Adrenal gland (tissue), 12 donors: ENCODE data around the gene POU6F1. TPM values are rescaled to one million over a fixed set of nuclear protein-coding genes. Genes with fewer than 3 reads are reported as not detected.
A peak's percentile ranks its signal among the peaks of the same experiment; 100 is the strongest.

Experiments
- DNase-seq, 7 donors: peaks; one replicate each; pipeline ENCODE4 v3.0.0-alpha.2; 2019 to 2020
- H3K27ac ChIP-seq, 5 donors: fragments of 200-600 bp; sonication (generic) in 4 of 5; 1 replicate in 3 of 5; 2 replicates in 2 of 5; pipeline versions ENCODE4 v1.5.1 to v1.8.0; 2016 to 2020; ENCODE audit warnings: mild to moderate bottlenecking in 1 of 5
- H3K27me3 ChIP-seq: fragments of 200-600 bp; 2 replicates; pipeline ENCODE4 v1.8.0; 2021
- H3K36me3 ChIP-seq, 2 donors: fragments of 200-600 bp; replicated peaks in 1 of 2; 1 replicate in 1 of 2; 2 replicates in 1 of 2; pipeline versions ENCODE4 v1.5.1 to v1.8.0; 2018 to 2022
- H3K4me1 ChIP-seq, 2 donors: fragments of 200-600 bp; replicated peaks in 1 of 2; 1 replicate in 1 of 2; 2 replicates in 1 of 2; pipeline versions ENCODE4 v1.5.1 to v1.8.0; 2018 to 2021
- H3K4me3 ChIP-seq, 4 donors: fragments of 200-600 bp; sonication (generic) in 3 of 4; one replicate each; pipeline ENCODE4 v1.5.1; 2016 to 2018
- H3K9me3 ChIP-seq, 3 donors: fragments of 200-600 bp; sonication (generic) in 1 of 3; replicated peaks in 1 of 3; 1 replicate in 2 of 3; 2 replicates in 1 of 3; pipeline versions ENCODE4 v1.5.1 to v1.8.0; 2016 to 2021
- POLR2A ChIP-seq, 2 donors: fragments of 450-650 bp; IDR thresholded peaks; one replicate each; pipeline ENCODE4 v1.6.1; 2017; ENCODE audit warnings: antibody characterized with exemption in 2 of 2, mild to moderate bottlenecking in 2 of 2, moderate library complexity in 1 of 2
- WGBS, 4 donors: extraction: QIAGEN DNeasy Blood & Tissue Kit in 2 of 4; methylation state at CpG; one replicate each; pipeline versions ENCODE4 v1.1.5 to v1.1.7; 2013 to 2017; 5-methylcytosine and 5-hydroxymethylcytosine counted together
- intact Hi-C, 2 donors: fragments of 100-400 bp; cut with DNase I; formaldehyde crosslinking; loops; one replicate each; pipeline versions ENCODE4 v1.14.1 to v1.15.0; 2022 to 2023
- polyA plus RNA-seq, 3 donors: library from polyadenylated mRNA; stranded (reverse); fragments of 200-250 nt in 2 of 3; fragments of 350-450 nt in 1 of 3; fragmentation: Illumina TruSeq in 1 of 3; extraction: RNeasy Lipid Tissue Mini Kit (QIAGEN cat#74804) in 1 of 3; gene quantifications; one replicate each; pipeline ENCODE4 v1.2.3, GENCODE V29; 2013 to 2014
- total RNA-seq, 9 donors: library from RNA; depleted of rRNA in 4 of 9; stranded (reverse); fragments of >200 nt in 4 of 9; fragments of 120-200 nt in 1 of 9; fragmentation: NEBNext Ultra II Directional in 1 of 9; extraction: Animal tissue kit (Norgen Biotek cat#: 25700) in 1 of 9; gene quantifications; one replicate each; pipeline versions ENCODE4 v1.1.0 to v1.2.4, GENCODE V29; 2013 to 2023
- TF ChIP-seq, protein P1 (sequence below), 6 experiments: fragments of 450-650 bp in 4 of 6; fragments of 200-600 bp in 2 of 6; sonication (generic) in 1 of 6; IDR thresholded peaks; 1 replicate in 5 of 6; 2 replicates in 1 of 6; pipeline versions ENCODE4 v1.5.1 to v1.8.0; 2016 to 2021; ENCODE audit warnings: antibody characterized with exemption in 6 of 6, mild to moderate bottlenecking in 2 of 6, moderate library complexity in 1 of 6
- donor health status: healthy with polysubstance abuse.
- donor health status: Bipolar disorder and iron deficiency.
- donor health status: DM: yes; HTN: yes; CAD: no.
- donor health status: DM: no; HTN: no; CAD: no.
- donor health status: DM: no; HTN: no; CAD: no.
- donor health status: DM: yes; HTN: yes; CAD: no.

The POU6F1 gene
- total and polyA plus RNA-seq, 12 donors, result 2.2 to 19.3 (median 10.6) TPM

DNA sequence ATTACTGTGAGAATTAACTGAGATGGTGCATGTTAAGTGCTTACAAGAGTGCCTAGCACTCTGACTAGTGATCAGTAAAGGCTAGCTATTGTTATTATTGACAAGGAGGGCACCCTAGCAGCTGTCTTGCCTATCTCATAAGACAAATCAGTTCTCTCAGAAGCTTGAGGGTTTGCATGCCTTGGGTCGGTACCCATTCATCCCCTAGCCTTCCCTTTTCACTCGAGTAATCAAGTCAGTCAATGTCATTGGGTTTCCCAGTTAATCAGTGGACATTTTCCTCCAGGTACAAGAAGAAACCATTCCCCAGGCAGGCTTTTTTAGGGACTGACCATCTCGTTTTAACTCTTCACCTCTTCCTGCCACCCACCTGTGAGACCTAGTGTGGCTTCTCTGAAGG lies 34.5 kb downstream of the POU6F1 start:
- no peak for DNase-seq
- Histone ChIP-seq H3K27ac (no peak overlapping the region), H3K9me3 (no peaks in the 10 kb centered on the region), H3K27me3 (no peaks in the 10 kb centered on the region), H3K36me3 (no peaks in the 10 kb centered on the region), H3K4me3 (no peak overlapping the region), H3K4me1 (peaks cover 0 to 8% of the 10 kb centered on the region in 2 donors)
- intact Hi-C loops, result no loop called here
- TF ChIP-seq, protein P1, sequence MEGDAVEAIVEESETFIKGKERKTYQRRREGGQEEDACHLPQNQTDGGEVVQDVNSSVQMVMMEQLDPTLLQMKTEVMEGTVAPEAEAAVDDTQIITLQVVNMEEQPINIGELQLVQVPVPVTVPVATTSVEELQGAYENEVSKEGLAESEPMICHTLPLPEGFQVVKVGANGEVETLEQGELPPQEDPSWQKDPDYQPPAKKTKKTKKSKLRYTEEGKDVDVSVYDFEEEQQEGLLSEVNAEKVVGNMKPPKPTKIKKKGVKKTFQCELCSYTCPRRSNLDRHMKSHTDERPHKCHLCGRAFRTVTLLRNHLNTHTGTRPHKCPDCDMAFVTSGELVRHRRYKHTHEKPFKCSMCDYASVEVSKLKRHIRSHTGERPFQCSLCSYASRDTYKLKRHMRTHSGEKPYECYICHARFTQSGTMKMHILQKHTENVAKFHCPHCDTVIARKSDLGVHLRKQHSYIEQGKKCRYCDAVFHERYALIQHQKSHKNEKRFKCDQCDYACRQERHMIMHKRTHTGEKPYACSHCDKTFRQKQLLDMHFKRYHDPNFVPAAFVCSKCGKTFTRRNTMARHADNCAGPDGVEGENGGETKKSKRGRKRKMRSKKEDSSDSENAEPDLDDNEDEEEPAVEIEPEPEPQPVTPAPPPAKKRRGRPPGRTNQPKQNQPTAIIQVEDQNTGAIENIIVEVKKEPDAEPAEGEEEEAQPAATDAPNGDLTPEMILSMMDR (IDR thresholded peaks at IDR 0.05), result no peak
- 73 to 76% (median 74%) methylated on average over 3 of the region's 3 CpGs for WGBS, 4 donors

- no peaks in the 10 kb centered on the region for H3K9me3 ChIP-seq
- H3K27me3 ChIP-seq, result no peaks in the 10 kb centered on the region
- no peak for TF ChIP-seq POLR2A (IDR thresholded peaks at IDR 0.05)
- TF ChIP-seq, protein P1 (IDR thresholded peaks at IDR 0.05), result no peak
- no peaks in the 10 kb centered on the region for H3K36me3 ChIP-seq
- intact Hi-C loops, result no loop called here
- no peak overlapping the region for H3K27ac ChIP-seq
- no peak overlapping the region for H3K4me3 ChIP-seq
- WGBS, 4 donors, result 67 to 85% (median 78%) methylated on average over 5 of the region's 5 CpGs
- DNase-seq, result no peak
- H3K4me1 ChIP-seq, result peaks cover 0 to 4% of the 10 kb centered on the region in 2 donors
Observed at GRCh38 chr12:51181558-51181957, 36.3 kb downstream of the POU6F1 start.

DNA sequence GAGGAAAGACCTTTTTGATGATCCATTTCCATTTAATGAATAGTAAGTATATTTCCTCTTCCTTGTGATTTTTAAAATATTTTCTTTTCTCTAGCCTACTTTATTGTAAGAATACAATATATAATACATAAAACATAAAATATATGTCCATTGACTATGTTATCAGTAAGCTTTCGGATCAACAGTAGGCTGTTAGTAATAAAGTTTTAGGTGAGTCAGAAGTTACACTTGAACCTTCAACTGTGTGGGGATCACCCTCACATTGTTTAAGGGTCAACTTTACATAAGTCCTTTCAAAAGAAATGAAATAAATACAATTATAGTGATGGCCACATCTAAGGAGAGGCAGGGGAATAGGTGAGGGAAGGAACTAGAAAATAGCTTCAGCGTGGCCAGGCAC lies 40.0 kb downstream of the POU6F1 start:
- Histone ChIP-seq H3K27ac (no peak overlapping the region), H3K9me3 (no peaks in the 10 kb centered on the region), H3K4me1 (no peaks in the 10 kb centered on the region), H3K27me3 (no peaks in the 10 kb centered on the region), H3K4me3 (no peak overlapping the region), H3K36me3 (no peaks in the 10 kb centered on the region)
- 74 to 85% (median 80%) methylated on average over 2 of the region's 2 CpGs for WGBS, 4 donors
- intact Hi-C loops, result no loop called here
- TF ChIP-seq, protein P1 (IDR thresholded peaks at IDR 0.05), result no peak
- no peak for TF ChIP-seq POLR2A (IDR thresholded peaks at IDR 0.05)
- DNase-seq, result no peak

GRCh38 chr12:51174501-51174900 lies 43.4 kb downstream of the POU6F1 start:
- H3K4me3 ChIP-seq, result no peak overlapping the region
- H3K4me1 ChIP-seq, result peaks cover 10 to 19% of the 10 kb centered on the region in 2 donors
- no peaks in the 10 kb centered on the region for H3K36me3 ChIP-seq
- H3K27ac ChIP-seq, result no peak overlapping the region
- no peaks in the 10 kb centered on the region for H3K9me3 ChIP-seq
- no peaks in the 10 kb centered on the region for H3K27me3 ChIP-seq
- DNase-seq, result peak in 1 of 7 donors; percentile 31
- intact Hi-C loops, result no loop called here
- 69 to 85% (median 72%) methylated on average over 1 of the region's 1 CpG for WGBS, 4 donors
- no peak for TF ChIP-seq POLR2A (IDR thresholded peaks at IDR 0.05)
- TF ChIP-seq, protein P1 (IDR thresholded peaks at IDR 0.05), result no peak
